Pancreas (tissue), 10 donors: ENCODE data around the gene NPPA. TPM values are rescaled to one million over a fixed set of nuclear protein-coding genes. Genes with fewer than 3 reads are reported as not detected.
"Not testable (repeated sequence)": the region's sequence is repeated elsewhere in the genome, so short reads cannot be mapped to it uniquely, and the experiment has no call there.

Experiments
- ATAC-seq, 4 donors: fragments of 200-7000 bp; cut with Tn5 transposase; one replicate each; pipeline versions ENCODE4 v1.8.0 to v1.9.1; 2020; ENCODE audit warnings: mild to moderate bottlenecking in 4 of 4, moderate library complexity in 4 of 4
- DNase-seq, 6 donors: peaks; one replicate each; pipeline ENCODE4 v3.0.0-alpha.2; 2020
- FAIRE-seq: peaks from 2 replicates; lab custom pipeline; 2012; peaks lifted over from hg19 to GRCh38; lab: Jason Lieb, UNC
- H3K27ac ChIP-seq, 4 donors: fragments of 200-600 bp; sonication (generic); 1 replicate in 3 of 4; 2 replicates in 1 of 4; pipeline versions ENCODE4 v1.5.0 to v1.8.0; 2020
- H3K27me3 ChIP-seq, 4 donors: fragments of 200-600 bp; one replicate each; pipeline ENCODE4 v1.8.0; 2021
- H3K36me3 ChIP-seq, 3 donors: fragments of 200-600 bp; sonication (generic) in 1 of 3; one replicate each; pipeline versions ENCODE4 v1.5.0 to v1.8.0; 2020 to 2021
- H3K4me1 ChIP-seq, 3 donors: fragments of 200-600 bp; one replicate each; pipeline ENCODE4 v1.8.0; 2021
- H3K4me3 ChIP-seq, 4 donors: fragments of 200-600 bp; sonication (generic) in 2 of 4; one replicate each; pipeline versions ENCODE4 v1.5.0 to v1.8.0; 2020 to 2021
- H3K9me3 ChIP-seq, 4 donors: fragments of 200-600 bp; one replicate each; pipeline ENCODE4 v1.8.0; 2021
- WGBS, 2 donors: extraction: QIAGEN DNeasy Blood & Tissue Kit; methylation state at CpG; one replicate each; pipeline ENCODE4 v1.1.7; 2013; 5-methylcytosine and 5-hydroxymethylcytosine counted together
- intact Hi-C, 3 donors: fragments of 100-400 bp; cut with DNase I; formaldehyde crosslinking; loops; one replicate each; pipeline versions ENCODE4 v1.11.1 to v1.14.2; 2022
- polyA plus RNA-seq, 2 donors: library from polyadenylated mRNA; stranded (reverse); fragments of 200-250 nt; gene quantifications; one replicate each; pipeline ENCODE4 v1.2.3, GENCODE V29; 2013
- total RNA-seq, 6 donors: library from RNA; stranded (reverse); fragmentation: NEBNext Ultra II Directional in 4 of 6; extraction: Animal tissue kit (Norgen Biotek cat#: 25700) in 4 of 6; gene quantifications; one replicate each; pipeline versions ENCODE4 v1.2.1 to v1.2.4, GENCODE V29; 2021 to 2023
- TF ChIP-seq, protein P1 (sequence below), 4 donors: fragments of 200-600 bp; sonication (generic) in 3 of 4; IDR thresholded peaks; one replicate each; pipeline versions ENCODE4 v1.5.0 to v1.8.0; 2021; ENCODE audit warnings: antibody characterized with exemption in 4 of 4
- donor health status: healthy with polysubstance abuse.
- donor health status: DM: no; HTN: no; CAD: no; lungs with moderate emphysema.
- donor health status: DM: no; HTN: no; CAD: no.
- donor health status: control.
- donor health status: control.
- donor health status: Bipolar disorder and iron deficiency.
- donor health status: DM: yes; HTN: yes; CAD: no.
- donor health status: DM: no; HTN: no; CAD: no.
- donor health status: DM: no; HTN: no; CAD: no.
- donor health status: DM: yes; HTN: yes; CAD: no.

Gene NPPA
- total RNA-seq, result under 1 TPM in 1 of 6 donors, not detected in 5; 0.24 TPM
- polyA plus RNA-seq, result 1 to 10 TPM in 1 of 2 donors, under 1 TPM in 1; 0.28 to 1.3 TPM

DNA sequence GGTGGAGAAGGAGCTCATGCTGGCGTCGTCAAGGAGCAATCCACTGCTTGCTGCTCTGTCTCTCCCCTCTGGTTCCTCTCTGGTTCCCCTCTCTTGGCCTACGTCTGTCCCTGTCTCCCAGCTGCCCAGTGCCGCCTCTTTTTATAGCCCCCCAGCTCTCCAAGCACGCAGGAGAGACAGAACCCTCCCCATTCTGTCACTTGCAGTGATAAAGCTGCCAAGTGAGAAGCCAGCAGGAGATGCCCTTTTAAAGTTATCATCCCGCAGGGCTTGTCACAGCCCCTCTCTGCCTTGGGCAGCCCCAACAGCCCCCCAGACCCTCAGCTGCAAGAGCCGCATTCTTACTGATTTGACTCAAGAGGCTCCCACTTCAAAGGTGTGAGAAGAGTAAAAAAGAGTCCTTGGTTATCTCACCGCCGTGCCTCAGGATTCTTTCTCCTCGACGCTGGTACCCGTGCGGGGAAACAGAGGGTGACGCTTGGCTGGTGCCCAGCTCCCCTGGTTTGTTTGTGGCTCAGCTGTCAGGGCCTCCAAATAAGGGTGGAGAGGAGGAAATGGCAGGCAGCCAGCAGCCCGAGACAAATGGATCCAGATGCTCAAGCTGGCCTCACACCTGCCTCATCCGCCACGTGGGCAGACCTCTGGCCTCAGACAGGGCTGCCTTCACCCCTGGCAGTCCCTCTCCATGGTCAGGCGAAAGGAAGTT lies at the start of gene NPPA:
Gene NPPA, minus strand, starts transcription at position 117 of the 706 bp plus-strand sequence. Its CDS starts 99 bp downstream, at position 18.
- ATAC-seq (peak in 2 of 4 donors; percentile 47 to 53), FAIRE-seq (no peak), DNase-seq (no peak)
- Histone ChIP-seq H3K4me1 (no peaks in the 10 kb centered on the region), H3K36me3 (peaks cover 0 to 7% (median 0%) of the 10 kb centered on the region in 3 donors), H3K4me3 (no peak within 1 kb of the TSS), H3K27me3 (no peaks in the 10 kb centered on the region), H3K27ac (no peak within 1 kb of the TSS), H3K9me3 (no peaks in the 10 kb centered on the region)
- TF ChIP-seq, protein P1, sequence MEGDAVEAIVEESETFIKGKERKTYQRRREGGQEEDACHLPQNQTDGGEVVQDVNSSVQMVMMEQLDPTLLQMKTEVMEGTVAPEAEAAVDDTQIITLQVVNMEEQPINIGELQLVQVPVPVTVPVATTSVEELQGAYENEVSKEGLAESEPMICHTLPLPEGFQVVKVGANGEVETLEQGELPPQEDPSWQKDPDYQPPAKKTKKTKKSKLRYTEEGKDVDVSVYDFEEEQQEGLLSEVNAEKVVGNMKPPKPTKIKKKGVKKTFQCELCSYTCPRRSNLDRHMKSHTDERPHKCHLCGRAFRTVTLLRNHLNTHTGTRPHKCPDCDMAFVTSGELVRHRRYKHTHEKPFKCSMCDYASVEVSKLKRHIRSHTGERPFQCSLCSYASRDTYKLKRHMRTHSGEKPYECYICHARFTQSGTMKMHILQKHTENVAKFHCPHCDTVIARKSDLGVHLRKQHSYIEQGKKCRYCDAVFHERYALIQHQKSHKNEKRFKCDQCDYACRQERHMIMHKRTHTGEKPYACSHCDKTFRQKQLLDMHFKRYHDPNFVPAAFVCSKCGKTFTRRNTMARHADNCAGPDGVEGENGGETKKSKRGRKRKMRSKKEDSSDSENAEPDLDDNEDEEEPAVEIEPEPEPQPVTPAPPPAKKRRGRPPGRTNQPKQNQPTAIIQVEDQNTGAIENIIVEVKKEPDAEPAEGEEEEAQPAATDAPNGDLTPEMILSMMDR (IDR thresholded peaks at IDR 0.05), result no peak
- intact Hi-C loops, result loop anchor here in 1 of 3 donors (10.0 kb wide), 1 partner anchor 47 kb away; no protein-coding TSS in a partner anchor
- 70 to 80% methylated on average over 18 of the region's 18 CpGs for WGBS, 2 donors

DNA sequence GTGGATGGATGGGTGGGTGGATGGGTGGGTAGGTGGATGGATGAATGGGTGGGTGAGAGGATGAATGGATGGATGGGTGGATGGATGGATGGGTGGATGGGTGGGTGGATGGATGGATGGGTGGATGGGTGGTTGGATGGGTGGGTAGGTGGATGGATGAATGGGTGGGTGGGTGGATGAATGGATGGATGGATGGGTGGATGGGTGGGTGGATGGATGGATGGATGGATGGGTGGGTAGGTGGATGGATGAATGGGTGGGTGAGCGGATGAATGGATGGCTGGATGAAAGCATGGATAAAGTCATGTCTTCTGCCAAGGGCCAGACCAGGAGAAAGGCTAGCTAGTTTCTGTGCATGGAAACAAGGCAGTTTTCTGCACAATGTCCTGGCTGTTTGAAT lies 46.9 kb upstream of the NPPA start:
- not testable (repeated sequence) for FAIRE-seq, H3K36me3 ChIP-seq, H3K4me3 ChIP-seq, H3K27ac ChIP-seq, H3K4me1 ChIP-seq, H3K9me3 ChIP-seq, ATAC-seq
- DNase-seq, result peak in 1 of 6 donors; percentile 2
- H3K27me3 ChIP-seq, result peaks cover 0 to 11% (median 0%) of the 10 kb centered on the region in 4 donors
- WGBS, 2 donors, result 10 to 25% methylated on average over 1 of the region's 1 CpG
- intact Hi-C loops, result loop anchor here in 2 of 3 donors (5.0 to 10.0 kb wide), 2 partner anchors 50 to 52 kb away; partner anchors contain the start of gene NPPA (in 1 of the 2)

DNA sequence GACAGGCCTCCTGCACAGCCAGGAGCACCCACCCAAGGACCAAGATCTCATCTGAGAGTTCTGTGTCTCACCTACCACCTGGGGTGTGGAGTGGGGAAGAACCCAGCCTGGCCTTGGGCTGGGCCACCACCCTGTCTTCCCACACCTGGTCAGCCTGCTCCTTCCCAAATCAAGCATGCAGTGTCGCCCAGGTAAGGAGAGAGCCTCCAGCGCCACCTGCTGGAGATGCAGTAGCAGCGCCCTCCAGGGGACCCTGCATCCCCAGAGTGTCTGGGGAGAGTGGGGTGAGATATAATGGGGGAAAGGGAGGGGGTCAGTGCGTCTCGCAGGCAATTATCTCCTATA lies 46.3 kb upstream of the NPPA start:
- no peaks in the 10 kb centered on the region for H3K36me3 ChIP-seq
- no peak overlapping the region for H3K4me3 ChIP-seq
- H3K27ac ChIP-seq, result no peak overlapping the region
- peak; percentile 82 to 98 (median 95) for ATAC-seq
- 0 to 1% methylated on average over 5 of the region's 5 CpGs for WGBS, 2 donors
- no peak for FAIRE-seq
- DNase-seq, result peak; percentile 52 to 92 (median 78)
- peaks cover 0 to 6% (median 0%) of the 10 kb centered on the region in 4 donors for H3K27me3 ChIP-seq
- H3K9me3 ChIP-seq, result no peaks in the 10 kb centered on the region
- intact Hi-C loops, result loop anchor here in 2 of 3 donors (5.0 to 10.0 kb wide), 2 partner anchors 49 to 52 kb away; partner anchors contain the start of gene NPPA (in 1 of the 2)
- TF ChIP-seq, protein P1 (IDR thresholded peaks at IDR 0.05), result peak; percentile 71 to 86 (median 78)
- no peaks in the 10 kb centered on the region for H3K4me1 ChIP-seq

DNA sequence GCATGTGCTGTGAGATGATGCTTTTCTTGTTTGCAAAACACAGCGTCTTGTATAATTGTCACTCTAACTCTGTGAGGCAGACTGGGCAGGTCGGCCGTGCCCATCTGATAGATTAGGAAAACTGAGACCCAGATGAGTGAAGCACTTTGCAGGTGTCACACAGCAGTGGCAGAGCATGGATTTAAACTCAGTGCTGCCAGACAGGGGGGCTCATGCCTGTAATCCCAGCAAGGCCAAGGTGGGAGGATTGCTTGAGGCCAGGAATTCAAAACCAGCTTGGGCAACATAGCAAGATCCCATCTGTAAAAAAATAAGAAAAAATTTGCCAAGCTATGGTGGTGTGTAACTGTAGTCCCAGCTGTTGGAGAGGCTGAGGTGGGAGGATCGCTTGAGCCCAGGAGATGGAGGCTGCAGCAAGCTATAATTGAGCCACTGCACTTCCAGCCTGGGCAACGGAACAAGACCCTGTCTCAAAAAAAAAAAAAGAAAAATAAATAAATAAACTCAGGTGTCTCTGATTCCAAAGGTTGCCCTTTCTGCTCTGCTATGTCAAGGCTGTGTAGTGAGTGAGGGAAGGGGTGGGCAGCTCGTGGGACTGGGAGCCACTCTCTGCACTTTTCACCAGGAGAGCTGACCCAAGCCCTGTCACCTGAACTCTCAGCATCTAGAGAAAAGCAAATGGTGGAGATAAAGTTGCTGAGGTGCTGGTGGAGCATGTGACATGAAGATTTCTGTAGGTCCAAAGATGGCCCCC lies 44.0 kb upstream of the NPPA start:
- ATAC-seq, result no peak

DNA sequence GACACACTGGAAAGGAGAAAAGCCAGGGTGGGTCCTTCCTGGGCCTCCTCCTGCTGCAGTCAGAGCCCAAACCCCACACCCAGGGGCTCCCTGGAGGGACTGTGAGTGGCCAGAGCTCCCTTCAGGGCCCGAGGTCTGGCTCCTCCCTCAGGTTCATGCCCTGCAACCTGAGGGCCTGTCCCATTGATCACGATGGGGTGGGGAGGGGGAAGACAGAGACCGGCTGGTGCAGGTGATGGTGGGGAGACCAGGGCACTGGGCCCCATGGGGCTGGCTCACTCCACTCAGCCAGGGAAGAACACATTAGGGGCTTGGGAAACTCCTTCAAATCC lies 41.3 kb upstream of the NPPA start:
- no peak for FAIRE-seq
- 41 to 45% methylated on average over 3 of the region's 3 CpGs for WGBS, 2 donors
- Histone ChIP-seq H3K4me1 (no peaks in the 10 kb centered on the region), H3K36me3 (no peaks in the 10 kb centered on the region), H3K27ac (no peak overlapping the region), H3K9me3 (no peaks in the 10 kb centered on the region), H3K4me3 (no peak overlapping the region), H3K27me3 (no peaks in the 10 kb centered on the region)
- no peak for ATAC-seq
- intact Hi-C loops, result no loop called here
- no peak for DNase-seq
- TF ChIP-seq, protein P1 (IDR thresholded peaks at IDR 0.05), result no peak

More for the DNA sequence above, 44.0 kb upstream of the NPPA start:
- FAIRE-seq (no peak), DNase-seq (no peak)
- Histone ChIP-seq H3K4me1 (no peaks in the 10 kb centered on the region), H3K27me3 (no peaks in the 10 kb centered on the region), H3K4me3 (no peak overlapping the region), H3K36me3 (no peaks in the 10 kb centered on the region), H3K9me3 (no peaks in the 10 kb centered on the region), H3K27ac (no peak overlapping the region)
- TF ChIP-seq, protein P1 (IDR thresholded peaks at IDR 0.05), result no peak
- intact Hi-C loops, result loop anchor here in 2 of 3 donors (5.0 to 10.0 kb wide), 2 partner anchors 47 to 49 kb away; partner anchors contain the start of gene NPPA (in 1 of the 2)
- WGBS, 2 donors, result 56 to 68% methylated on average over 6 of the region's 6 CpGs
